Right cardiac atrium (tissue), 5 donors: Measurements from ENCODE around the gene JPH2. TPM values are rescaled to one million over a fixed set of nuclear protein-coding genes. Genes with fewer than 3 reads are reported as not detected.

Source experiments
- ATAC-seq, 2 donors: fragments of 200-7000 bp; cut with Tn5 transposase; one replicate each; pipeline versions ENCODE4 v1.8.0 to v1.9.1; 2020; ENCODE audit warnings: moderate library complexity in 2 of 2, mild to moderate bottlenecking in 1 of 2
- DNase-seq, 3 donors: peaks; one replicate each; pipeline ENCODE4 v3.0.0-alpha.2; 2020
- H3K27ac ChIP-seq: one replicate; pipeline ENCODE4 v1.5.1; 2013; ENCODE audit warnings: mild to moderate bottlenecking, low read length, control low read depth, moderate library complexity
- H3K27me3 ChIP-seq: one replicate; pipeline ENCODE4 v1.6.1; 2013; ENCODE audit not compliant: control insufficient read depth, insufficient read depth
- H3K4me1 ChIP-seq: one replicate; pipeline ENCODE4 v1.6.1; 2013; ENCODE audit warnings: low read length; ENCODE audit not compliant: control insufficient read depth, insufficient read depth
- H3K4me3 ChIP-seq: one replicate; pipeline ENCODE4 v1.5.1; 2013; ENCODE audit warnings: low read length, control low read depth
- H3K9me3 ChIP-seq: one replicate; pipeline ENCODE4 v1.6.1; 2013; ENCODE audit warnings: low read length; ENCODE audit not compliant: control insufficient read depth
- WGBS: extraction: QIAGEN DNeasy Blood & Tissue Kit; methylation state at CpG from one replicate; pipeline ENCODE4 v1.1.7; 2013; 5-methylcytosine and 5-hydroxymethylcytosine counted together
- intact Hi-C, 4 donors: fragments of 100-400 bp; cut with DNase I; formaldehyde crosslinking; loops; one replicate each; pipeline versions ENCODE4 v1.11.0 to v1.14.0; 2022 to 2023
- polyA plus RNA-seq: library from polyadenylated mRNA; stranded (reverse); fragments of 200-250 nt; gene quantifications from one replicate; pipeline ENCODE4 v1.2.3, GENCODE V29; 2013
- total RNA-seq, 4 donors: library from RNA; stranded (reverse); fragmentation: NEBNext Ultra II Directional; extraction: Animal tissue kit (Norgen Biotek cat#: 25700); gene quantifications; one replicate each; pipeline ENCODE4 v1.2.1, GENCODE V29; 2021
- donor health status: healthy with polysubstance abuse.
- donor health status: DM: no; HTN: yes; CAD: no.
- donor health status: DM: no; HTN: no; CAD: no.
- donor health status: DM: no; HTN: yes; CAD: no; lungs with severe emphysema.
- donor health status: DM: yes; HTN: yes; CAD: no.

Gene JPH2
- total and polyA plus RNA-seq, 5 donors = 78.2 to 117 (median 106) TPM

GRCh38 chr20:44123251-44123650 is 63.7 kb downstream of the JPH2 start:
- H3K27ac ChIP-seq = no peak overlapping the region
- no peaks in the 10 kb centered on the region for H3K9me3 ChIP-seq
- peaks cover 3% of the 10 kb centered on the region for H3K4me1 ChIP-seq
- no peaks in the 10 kb centered on the region for H3K27me3 ChIP-seq
- DNase-seq = no peak
- ATAC-seq = peak; percentile 10 to 17
- H3K4me3 ChIP-seq = no peak overlapping the region
- 57% methylated on average over 7 of the region's 7 CpGs for WGBS
- intact Hi-C loops = no loop called here

- DNase-seq = no peak
- no peaks in the 10 kb centered on the region for H3K9me3 ChIP-seq
- H3K27ac ChIP-seq = no peak overlapping the region
- intact Hi-C loops = loop anchor here in 1 of 4 donors (2.0 kb wide), 1 partner anchor 66 kb away; the partner anchor contains the start of gene JPH2
- H3K4me3 ChIP-seq = no peak overlapping the region
- peaks cover 3% of the 10 kb centered on the region for H3K4me1 ChIP-seq
- H3K27me3 ChIP-seq = no peaks in the 10 kb centered on the region
- 55% methylated on average over 9 of the region's 9 CpGs for WGBS
- no peak for ATAC-seq
Measured at GRCh38 chr20:44120676-44121425, 66.1 kb downstream of the JPH2 start.

- intact Hi-C loops = loop anchor here in 2 of 4 donors (5.0 kb wide), 1 partner anchor 69 kb away; the partner anchor contains the start of gene JPH2 (in 2 of the 2)
- ATAC-seq = no peak
- peaks cover 2% of the 10 kb centered on the region for H3K4me1 ChIP-seq
- no peak for DNase-seq
- 88% methylated on average over 9 of the region's 9 CpGs for WGBS
- H3K4me3 ChIP-seq = no peak overlapping the region
- H3K27me3 ChIP-seq = no peaks in the 10 kb centered on the region
- no peaks in the 10 kb centered on the region for H3K9me3 ChIP-seq
- no peak overlapping the region for H3K27ac ChIP-seq
Measured at GRCh38 chr20:44118185-44119033, 68.6 kb downstream of the JPH2 start.

DNA sequence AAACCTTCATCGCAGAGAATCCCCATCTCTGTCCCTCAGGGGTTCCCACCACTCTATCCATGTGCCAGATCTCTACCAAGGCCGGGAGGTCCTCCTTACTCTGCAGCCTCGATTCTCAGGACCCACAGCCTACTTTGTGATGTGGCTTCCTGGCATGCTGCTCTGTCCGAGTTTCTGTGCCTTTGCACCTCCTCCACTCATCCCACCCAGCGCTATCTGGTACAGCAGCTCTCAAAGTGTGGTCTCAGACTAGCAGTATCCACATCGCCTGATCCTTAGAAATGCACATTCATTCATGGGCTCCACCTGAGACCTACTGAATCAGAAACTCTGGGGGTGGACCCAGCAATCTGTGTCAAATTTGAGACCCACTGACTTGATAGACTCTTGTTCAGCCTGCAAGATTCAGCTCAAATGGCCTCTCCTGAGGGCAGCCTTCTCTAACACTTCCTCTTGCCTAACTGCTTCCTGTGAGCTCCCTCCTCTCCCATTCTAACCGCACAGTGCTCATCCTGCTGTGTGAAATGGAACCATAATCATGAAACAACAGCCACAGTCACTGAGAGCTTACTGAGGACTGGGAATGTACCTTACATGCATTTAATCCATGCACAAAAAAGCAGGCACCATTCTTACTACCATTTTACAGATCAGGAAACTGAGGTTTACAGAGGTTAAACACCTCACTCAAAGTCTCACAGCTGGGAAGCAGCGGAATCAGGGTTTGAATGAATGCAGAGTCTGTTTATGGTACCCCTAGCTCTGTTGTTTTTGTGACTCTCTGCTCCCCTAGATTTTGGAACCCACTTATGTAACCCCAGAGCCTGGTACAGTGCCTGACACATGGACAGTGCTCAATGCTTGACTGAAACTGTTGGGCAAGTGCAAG is 69.4 kb downstream of the JPH2 start:
- Histone ChIP-seq H3K27ac (no peak overlapping the region), H3K4me1 (peaks cover 2% of the 10 kb centered on the region)
- ATAC-seq = no peak

GRCh38 chr20:44115762-44116644 is 71.0 kb downstream of the JPH2 start:
- intact Hi-C loops = loop anchor here in 3 of 4 donors (2.0 to 5.0 kb wide), 2 partner anchors 71 to 73 kb away; partner anchors contain the start of gene JPH2 (in 2 of the 3)
- no peaks in the 10 kb centered on the region for H3K27me3 ChIP-seq
- H3K4me1 ChIP-seq = peaks cover 2% of the 10 kb centered on the region
- WGBS = 46% methylated on average over 76 of the region's 76 CpGs
- H3K9me3 ChIP-seq = no peaks in the 10 kb centered on the region
- ATAC-seq (peak; percentile 8 to 17), DNase-seq (peak in 2 of 3 donors; percentile 51 to 60)
- H3K4me3 ChIP-seq = no peak overlapping the region
- no peak overlapping the region for H3K27ac ChIP-seq

More for the DNA sequence above, 69.4 kb downstream of the JPH2 start:
- intact Hi-C loops = loop anchor here in 3 of 4 donors (2.0 to 5.0 kb wide), 2 partner anchors 70 to 71 kb away; partner anchors contain the start of gene JPH2 (in 2 of the 3)
- 76% methylated on average over 8 of the region's 8 CpGs for WGBS
- DNase-seq = no peak
- Histone ChIP-seq H3K9me3 (no peaks in the 10 kb centered on the region), H3K4me3 (no peak overlapping the region), H3K27me3 (no peaks in the 10 kb centered on the region)

GRCh38 chr20:44115181-44115580 is 71.8 kb downstream of the JPH2 start:
- Histone ChIP-seq H3K27me3 (no peaks in the 10 kb centered on the region), H3K9me3 (no peaks in the 10 kb centered on the region), H3K4me3 (no peak overlapping the region), H3K4me1 (no peaks in the 10 kb centered on the region), H3K27ac (no peak overlapping the region)
- WGBS = 85% methylated on average over 7 of the region's 7 CpGs
- no peak for DNase-seq
- intact Hi-C loops = loop anchor here in 2 of 4 donors (5.0 kb wide), 1 partner anchor 72 kb away; the partner anchor contains the start of gene JPH2 (in 2 of the 2)
- no peak for ATAC-seq

GRCh38 chr20:44113618-44114376 is 73.2 kb downstream of the JPH2 start:
- Histone ChIP-seq H3K4me3 (no peak overlapping the region), H3K9me3 (no peaks in the 10 kb centered on the region), H3K27ac (no peak overlapping the region), H3K27me3 (no peaks in the 10 kb centered on the region), H3K4me1 (no peaks in the 10 kb centered on the region)
- ATAC-seq (no peak), DNase-seq (no peak)
- intact Hi-C loops = no loop called here
- 54% methylated on average over 8 of the region's 8 CpGs for WGBS

DNA sequence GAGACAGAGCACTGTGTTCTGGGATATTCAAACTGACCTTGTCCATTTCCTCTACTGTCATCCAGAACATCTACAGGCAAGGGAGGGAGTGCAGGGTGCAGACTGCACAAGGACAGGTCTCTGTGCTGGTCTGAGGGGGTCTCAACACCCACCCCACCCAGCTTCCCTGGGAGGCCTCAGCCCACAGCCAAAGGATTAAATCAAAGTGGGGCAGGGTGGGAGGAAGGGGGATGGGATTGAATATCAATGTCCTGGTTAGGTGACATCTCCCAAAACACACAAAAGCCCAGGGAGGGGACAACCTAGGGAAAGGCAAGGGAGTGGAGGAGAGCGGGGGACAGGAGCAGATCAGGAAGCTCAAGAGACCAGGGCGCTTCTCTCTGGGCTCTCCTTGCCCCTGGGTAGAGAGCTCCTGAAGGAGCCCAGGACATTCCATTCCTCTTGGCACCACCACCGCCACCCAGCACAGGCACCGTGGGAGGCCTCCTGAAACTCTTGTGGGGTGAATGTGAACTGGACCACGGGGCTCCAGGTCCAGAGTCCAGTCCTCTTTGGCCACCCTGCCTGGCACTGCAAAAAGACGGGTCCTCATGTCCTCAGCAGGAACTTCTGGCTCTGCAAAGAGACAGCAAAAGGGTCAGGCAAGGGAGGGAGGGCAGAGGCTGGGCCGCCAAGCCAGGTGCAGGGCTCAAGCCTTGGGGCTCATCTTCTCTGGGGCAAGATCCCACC is 73.9 kb downstream of the JPH2 start:
- H3K4me1 ChIP-seq = no peaks in the 10 kb centered on the region
- intact Hi-C loops = no loop called here
- H3K27me3 ChIP-seq = no peaks in the 10 kb centered on the region
- WGBS = 78% methylated on average over 7 of the region's 7 CpGs
- peak in 1 of 3 donors; percentile 43 for DNase-seq
- no peaks in the 10 kb centered on the region for H3K9me3 ChIP-seq
- no peak overlapping the region for H3K27ac ChIP-seq
- no peak overlapping the region for H3K4me3 ChIP-seq
- ATAC-seq = no peak

DNA sequence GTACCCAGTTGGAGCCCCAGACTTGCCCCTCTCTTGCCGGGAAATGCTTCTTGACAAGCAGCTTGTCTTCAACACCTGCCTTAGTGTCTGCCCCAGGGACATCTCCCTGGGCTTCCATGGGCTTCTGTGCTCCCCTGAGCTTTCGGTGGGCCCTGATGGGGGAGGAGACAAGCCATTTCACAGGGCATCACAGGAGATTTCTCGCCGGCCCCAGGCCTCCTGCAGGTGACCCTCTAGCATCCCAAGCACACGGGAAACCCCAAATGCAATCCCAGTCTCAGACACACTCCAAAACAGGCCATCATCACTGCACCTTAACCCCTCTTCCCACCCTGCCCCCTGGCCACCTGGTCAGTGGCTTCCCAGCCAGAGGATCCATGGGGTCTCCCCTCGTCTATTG is 74.5 kb downstream of the JPH2 start:
- Histone ChIP-seq H3K27ac (no peak overlapping the region), H3K4me3 (no peak overlapping the region), H3K4me1 (no peaks in the 10 kb centered on the region), H3K27me3 (no peaks in the 10 kb centered on the region), H3K9me3 (no peaks in the 10 kb centered on the region)
- DNase-seq = no peak
- WGBS = 77% methylated on average over 6 of the region's 6 CpGs
- intact Hi-C loops = no loop called here
- ATAC-seq = no peak
